SIG-M5 treated with dmso at 0.1 percent for 504 hours (cell line): ENCODE measurements around the gene P2RY2.
"Not testable (repeated sequence)": the region's sequence is repeated elsewhere in the genome, so short reads cannot be mapped to it uniquely, and the experiment has no call there.

Experiments used
- DNase-seq: peaks from one replicate; lab custom pipeline; 2025; ENCODE audit not compliant: unreplicated experiment; lab: John Stamatoyannopoulos, UW

Gene P2RY2

GRCh38 chr11:73187854-73188253 lies 30.2 kb upstream of the P2RY2 start:
- no peak for DNase-seq

- DNase-seq = no peak
Observed at GRCh38 chr11:73188301-73188700, 29.8 kb upstream of the P2RY2 start.

- peak; percentile 93 for DNase-seq
Observed at GRCh38 chr11:73189315-73189714, 28.8 kb upstream of the P2RY2 start.

GRCh38 chr11:73189723-73190556 lies 28.1 kb upstream of the P2RY2 start:
- DNase-seq = no peak

- no peak for DNase-seq
Observed at GRCh38 chr11:73190557-73190885, 27.6 kb upstream of the P2RY2 start.

GRCh38 chr11:73191151-73191550 lies 26.9 kb upstream of the P2RY2 start:
- DNase-seq = no peak

- no peak for DNase-seq
Observed at GRCh38 chr11:73192272-73192671, 25.8 kb upstream of the P2RY2 start.

DNA sequence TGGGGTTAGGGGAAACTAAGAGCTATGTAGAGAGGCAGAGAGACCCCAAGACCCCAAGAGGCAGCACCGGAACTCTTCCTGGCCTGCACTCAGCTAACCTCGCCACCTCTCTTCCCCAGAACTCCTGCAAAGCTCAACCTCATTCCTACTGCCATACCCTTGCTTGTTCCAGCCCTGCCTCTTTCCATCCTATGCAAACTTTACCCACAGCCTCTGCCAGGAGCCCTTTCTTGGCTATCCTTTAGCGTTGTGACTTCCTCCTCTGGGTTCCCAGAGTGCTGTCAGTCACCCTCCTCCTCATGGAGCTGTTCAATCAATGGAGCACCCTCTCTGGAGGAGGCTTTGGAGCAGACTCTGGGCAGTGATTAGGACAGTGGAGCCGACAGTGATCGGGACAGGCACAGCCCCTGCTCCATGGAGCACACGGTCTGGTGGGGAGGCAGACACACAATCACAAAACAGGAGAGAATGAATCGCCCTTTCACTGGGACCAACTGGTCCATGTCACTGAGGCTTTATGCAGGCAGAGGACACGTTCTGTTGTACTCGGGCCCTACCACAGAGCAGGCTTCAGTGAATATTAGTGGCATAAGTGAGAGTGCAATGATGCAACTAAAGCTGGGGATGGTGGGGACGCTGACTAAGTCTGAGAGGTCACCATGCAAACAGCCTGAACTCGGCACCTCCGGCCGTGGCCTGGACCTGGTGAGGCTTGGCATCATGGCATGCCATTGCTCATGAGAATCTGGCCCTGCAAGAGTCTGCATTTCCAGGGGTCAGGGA lies 24.6 kb upstream of the P2RY2 start:
- DNase-seq = no peak

GRCh38 chr11:73194034-73194507 lies 24.0 kb upstream of the P2RY2 start:
- DNase-seq = peak; percentile 61

DNA sequence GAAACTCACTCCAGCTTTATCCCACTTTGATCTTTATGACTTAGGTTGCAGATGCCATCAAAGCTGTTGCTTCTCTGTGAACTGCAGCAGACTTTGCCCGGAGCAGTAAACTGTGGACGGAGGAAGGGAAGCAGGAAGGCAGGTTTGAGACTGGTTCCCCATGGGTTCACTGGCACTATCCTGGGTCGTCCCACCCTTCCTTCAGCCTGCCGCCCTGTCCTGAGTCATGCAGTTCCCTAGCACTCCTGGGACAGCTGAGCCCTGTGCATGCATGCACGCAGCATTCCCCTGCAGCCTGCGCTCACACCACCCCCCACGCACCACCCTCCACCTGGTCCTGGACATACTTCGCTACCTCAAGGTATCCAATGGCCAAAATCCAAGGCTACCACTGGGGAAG lies 23.5 kb upstream of the P2RY2 start:
- peak; percentile 27 for DNase-seq

- DNase-seq = no peak
Observed at GRCh38 chr11:73195191-73196007, 22.7 kb upstream of the P2RY2 start.

DNA sequence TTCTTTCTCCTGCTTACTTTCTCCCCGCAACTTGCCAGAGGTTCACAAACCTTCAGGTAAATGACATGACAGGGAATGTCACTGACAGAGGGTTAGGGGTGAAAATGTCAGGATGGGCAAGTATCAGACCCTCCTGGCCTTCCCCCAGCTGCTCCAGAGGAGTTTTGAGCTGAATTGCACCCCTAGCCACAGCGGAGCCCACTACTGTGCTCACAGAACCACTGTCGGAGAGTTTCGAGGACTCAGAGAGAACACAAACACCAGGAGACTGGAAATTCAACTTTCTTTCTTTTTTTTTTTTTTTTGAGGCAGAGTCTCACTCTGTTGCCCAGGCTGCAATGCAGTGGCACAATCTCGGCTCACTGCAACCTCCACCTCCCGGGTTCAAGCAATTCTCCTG lies 21.5 kb upstream of the P2RY2 start:
- no peak for DNase-seq

GRCh38 chr11:73197348-73197747 lies 20.7 kb upstream of the P2RY2 start:
- DNase-seq = no peak

DNA sequence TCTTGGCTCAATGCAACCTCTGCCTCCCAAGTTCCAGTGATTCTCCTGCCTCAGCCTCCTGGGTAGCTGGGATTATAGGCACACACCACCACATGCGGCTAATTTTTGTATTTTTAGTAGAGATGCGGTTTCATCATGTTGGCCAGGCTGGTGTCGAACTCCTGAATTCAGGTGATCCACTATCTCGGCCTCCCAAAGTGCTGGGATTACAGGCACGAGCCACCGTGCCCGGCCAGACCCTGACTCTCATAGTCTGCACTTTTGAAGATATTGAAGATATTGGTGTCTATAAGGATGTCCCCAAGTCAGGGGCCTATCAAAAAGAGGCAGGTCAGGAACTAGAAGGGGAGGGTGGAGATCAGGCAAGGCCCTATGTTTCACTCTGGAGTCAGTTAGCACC lies 20.3 kb upstream of the P2RY2 start:
- DNase-seq = not testable (repeated sequence)

- no peak for DNase-seq
Observed at GRCh38 chr11:73198677-73199076, 19.4 kb upstream of the P2RY2 start.

GRCh38 chr11:73199446-73199845 lies 18.6 kb upstream of the P2RY2 start:
- DNase-seq = no peak

DNA sequence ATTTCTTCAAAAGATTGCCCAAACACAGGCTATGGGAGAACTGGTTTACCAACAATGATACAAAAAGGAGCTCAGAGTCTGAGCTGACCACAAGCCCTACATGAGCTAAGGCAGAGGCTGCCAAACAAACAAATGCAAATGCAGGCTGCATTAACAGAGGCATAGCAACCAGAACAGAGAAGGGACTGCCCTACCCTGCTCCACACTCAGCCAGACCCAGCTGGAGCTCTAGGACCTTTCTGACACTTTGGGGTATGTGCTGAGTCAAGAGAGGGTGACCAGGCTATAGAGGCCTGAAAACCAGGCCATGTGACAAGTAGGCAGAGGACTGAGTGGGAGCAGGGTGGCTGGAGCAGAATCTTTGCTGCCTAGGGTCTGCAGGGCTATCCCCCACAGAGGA lies 17.8 kb upstream of the P2RY2 start:
- DNase-seq = peak; percentile 31

DNA sequence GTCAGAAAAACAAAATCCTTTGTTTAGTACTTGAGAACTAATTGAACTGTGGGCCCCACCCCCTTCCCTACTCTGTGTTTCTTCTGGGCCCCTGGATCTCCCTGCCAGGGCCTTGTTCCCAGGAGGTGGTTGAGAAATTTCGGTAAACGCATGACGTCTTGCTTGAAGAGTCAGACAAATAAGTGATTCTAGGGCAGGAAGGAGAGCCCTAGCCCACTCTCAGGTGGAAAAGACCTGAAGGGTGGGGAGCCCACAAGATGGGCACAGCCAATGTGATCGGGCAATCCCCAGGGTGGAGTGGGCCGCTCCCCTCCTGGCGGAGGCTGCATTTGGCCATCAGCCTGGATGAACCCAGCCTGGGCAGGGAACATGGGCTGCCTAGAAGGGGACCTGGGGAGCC lies 16.8 kb upstream of the P2RY2 start:
- peak; percentile 54 for DNase-seq

GRCh38 chr11:73201888-73202780 lies 15.9 kb upstream of the P2RY2 start:
- DNase-seq = no peak

DNA sequence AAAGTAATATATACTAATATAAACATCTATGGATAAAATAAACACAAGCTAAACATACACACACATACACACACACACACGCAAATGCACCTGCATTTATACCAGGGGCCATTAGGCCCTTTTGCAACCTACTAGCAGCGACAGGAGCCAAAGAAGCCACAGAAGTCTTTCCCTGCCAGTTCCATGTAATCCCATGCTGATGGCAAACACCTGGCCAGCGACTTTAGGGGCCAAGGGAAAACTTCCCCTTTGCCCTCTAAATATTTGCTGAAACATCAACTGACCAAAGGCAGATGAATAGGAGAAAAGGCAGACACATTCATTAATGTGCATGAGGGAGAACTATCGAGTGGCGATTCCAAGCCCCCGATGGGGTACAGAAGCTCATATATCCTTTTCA lies 14.8 kb upstream of the P2RY2 start:
- no peak for DNase-seq
